Right renal pelvis (tissue), 4 donors: ENCODE results near the gene MPHOSPH9. TPM values are rescaled to one million over a fixed set of nuclear protein-coding genes. Genes with fewer than 3 reads are reported as not detected.

Experiments used
- DNase-seq, 4 donors: peaks; one replicate each; pipeline ENCODE4 v3.0.0-alpha.2; 2013; ENCODE audit warnings: low read depth in 4 of 4, low spot score in 3 of 4, missing footprints in 1 of 4
- polyA plus RNA-seq, 4 donors: library from polyadenylated mRNA; unstranded; fragments of 120-200 nt; gene quantifications; one replicate each; pipeline ENCODE4 v1.2.1, GENCODE V29; 2013; ENCODE audit not compliant: insufficient read length in 4 of 4

Gene MPHOSPH9
- polyA plus RNA-seq, 4 donors: 24.7 to 33.4 (median 31.1) TPM

- no peak for DNase-seq
Measured at GRCh38 chr12:123134826-123135225, 98.1 kb downstream of the MPHOSPH9 start.

- DNase-seq: no peak
Measured at GRCh38 chr12:123134271-123134671, 98.7 kb downstream of the MPHOSPH9 start.

- DNase-seq: no peak
Measured at GRCh38 chr12:123133701-123134100, 99.2 kb downstream of the MPHOSPH9 start.

- DNase-seq: no peak
Measured at GRCh38 chr12:123132951-123133619, 99.9 kb downstream of the MPHOSPH9 start.

- no peak for DNase-seq
Measured at GRCh38 chr12:123131879-123132402, 101.0 kb downstream of the MPHOSPH9 start.

- DNase-seq: no peak
Measured at GRCh38 chr12:123131291-123131832, 101.6 kb downstream of the MPHOSPH9 start.

GRCh38 chr12:123129621-123130020, 103.3 kb downstream of the MPHOSPH9 start:
- no peak for DNase-seq

GRCh38 chr12:123127182-123127495, 105.8 kb downstream of the MPHOSPH9 start:
- DNase-seq: no peak

- no peak for DNase-seq
Measured at GRCh38 chr12:123126294-123127181, 106.4 kb downstream of the MPHOSPH9 start.

GRCh38 chr12:123122626-123123025, 110.3 kb downstream of the MPHOSPH9 start:
- no peak for DNase-seq

- DNase-seq: no peak
Measured at GRCh38 chr12:123121670-123122069, 111.3 kb downstream of the MPHOSPH9 start.

GRCh38 chr12:123120452-123121166, 112.3 kb downstream of the MPHOSPH9 start:
- no peak for DNase-seq

- no peak for DNase-seq
Measured at GRCh38 chr12:123119808-123120207, 113.1 kb downstream of the MPHOSPH9 start.

- DNase-seq: no peak
Measured at GRCh38 chr12:123118497-123118896, 114.4 kb downstream of the MPHOSPH9 start.

GRCh38 chr12:123115409-123116121, 117.4 kb downstream of the MPHOSPH9 start:
- DNase-seq: no peak

- no peak for DNase-seq
Measured at GRCh38 chr12:123114304-123115083, 118.4 kb downstream of the MPHOSPH9 start.

GRCh38 chr12:123113026-123113425, 119.9 kb downstream of the MPHOSPH9 start:
- no peak for DNase-seq

- no peak for DNase-seq
Measured at GRCh38 chr12:123111498-123112165, 121.3 kb downstream of the MPHOSPH9 start.

GRCh38 chr12:123109319-123109772, 123.6 kb downstream of the MPHOSPH9 start:
- DNase-seq: no peak
